Activated CD8-positive, alpha-beta memory T cell treated with anti-CD3 and anti-CD28 coated beads, Interleukin-2, amount 50 U/mL, for 24 hours (primary cell): Measurements from ENCODE around the gene FAM234B.

Experiments used
- DNase-seq: peaks from one replicate; pipeline ENCODE4 v3.0.0-alpha.2; 2020; ENCODE audit errors: extremely low read depth

Gene FAM234B

GRCh38 chr12:13093191-13093847 is 49.1 kb downstream of the FAM234B start:
- DNase-seq: no peak

DNA sequence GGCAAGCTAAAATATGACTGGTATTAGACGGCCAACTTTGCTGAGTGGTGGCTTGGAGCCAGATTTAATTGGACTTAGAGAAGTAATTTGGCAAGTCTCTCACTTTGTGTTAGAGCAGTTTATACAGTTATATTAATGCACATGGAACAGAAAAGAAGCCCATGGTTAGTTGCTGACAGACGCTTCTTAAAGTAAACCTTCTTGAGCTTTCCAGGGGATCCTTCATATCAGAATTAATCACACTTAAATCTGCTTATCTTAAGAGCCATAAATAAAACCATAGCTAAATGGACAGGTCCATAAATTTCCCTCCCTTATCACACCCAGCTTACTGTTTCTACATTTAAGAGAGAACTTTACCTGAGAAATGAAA is 49.7 kb downstream of the FAM234B start:
- no peak for DNase-seq

DNA sequence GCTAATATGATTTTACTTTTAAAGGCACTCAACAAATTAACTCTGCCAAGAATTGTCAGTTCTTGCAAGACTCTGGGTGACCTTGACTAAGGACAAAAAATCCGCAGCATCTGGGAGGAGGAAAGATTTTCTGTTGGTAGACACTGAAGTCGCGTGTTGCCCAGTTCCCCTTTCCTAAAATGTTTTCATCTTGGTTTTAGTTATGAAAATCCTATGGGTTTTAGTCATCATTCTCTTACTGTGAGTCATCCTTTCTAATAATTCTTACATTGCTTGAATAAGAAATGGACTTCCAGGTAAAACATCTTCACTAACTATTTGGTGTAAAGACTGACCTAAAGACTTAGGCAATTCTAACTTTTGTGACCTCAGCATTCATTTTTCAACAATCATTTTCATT is 50.2 kb downstream of the FAM234B start:
- no peak for DNase-seq

- no peak for DNase-seq
These were observed 51.2 kb downstream of the FAM234B start for GRCh38 chr12:13095266-13095995.

- DNase-seq: no peak
These were observed 53.4 kb downstream of the FAM234B start for GRCh38 chr12:13097491-13098011.

- DNase-seq: no peak
These were observed 55.1 kb downstream of the FAM234B start for GRCh38 chr12:13099066-13099843.

- no peak for DNase-seq
These were observed 55.8 kb downstream of the FAM234B start for GRCh38 chr12:13099844-13100604.

GRCh38 chr12:13100605-13100881 is 56.4 kb downstream of the FAM234B start:
- no peak for DNase-seq

DNA sequence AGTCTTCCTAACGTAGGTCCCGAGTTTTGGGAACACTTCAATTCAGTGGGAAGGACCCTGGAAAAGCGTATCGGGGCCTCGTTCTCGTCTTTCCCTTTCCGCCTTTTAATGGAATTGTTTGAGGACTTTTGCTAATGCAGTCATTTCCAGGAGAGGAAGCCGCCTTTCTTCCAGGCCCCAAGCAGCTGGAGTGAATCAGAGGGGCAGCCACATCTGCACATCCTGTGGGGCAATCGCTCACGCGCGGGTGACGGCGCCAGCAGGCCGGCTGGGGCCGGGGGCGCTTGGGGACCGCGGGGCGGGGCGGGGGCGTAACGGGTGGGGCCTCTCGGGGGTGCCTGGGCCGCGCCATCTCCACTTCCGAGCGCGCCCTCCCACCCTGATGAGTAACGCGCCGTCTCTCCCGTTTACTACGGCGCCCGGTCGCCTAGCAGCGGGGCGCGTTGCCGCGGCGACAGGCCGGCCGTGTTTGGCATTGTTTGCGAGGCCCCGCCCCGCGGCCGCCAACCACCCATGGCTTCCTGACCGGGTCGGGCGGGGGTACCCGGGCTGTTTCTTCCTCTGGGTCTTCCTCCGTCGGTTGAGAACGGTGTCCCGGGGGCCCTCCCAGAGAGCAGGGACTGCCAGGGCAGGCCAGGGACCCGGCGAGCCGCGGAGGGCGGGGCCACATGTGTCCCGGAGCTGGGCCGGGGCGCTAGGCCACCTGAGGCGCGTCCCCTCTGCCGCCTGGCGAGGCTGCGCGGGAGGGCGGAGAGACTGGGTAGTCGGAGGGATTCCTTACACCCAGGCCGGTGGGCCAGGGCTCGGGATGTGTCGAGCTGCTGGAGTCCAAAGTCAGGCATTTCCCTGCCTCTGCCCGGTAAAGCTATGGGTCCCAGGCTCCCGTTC is 56.9 kb downstream of the FAM234B start:
- DNase-seq: peak; percentile 61

DNA sequence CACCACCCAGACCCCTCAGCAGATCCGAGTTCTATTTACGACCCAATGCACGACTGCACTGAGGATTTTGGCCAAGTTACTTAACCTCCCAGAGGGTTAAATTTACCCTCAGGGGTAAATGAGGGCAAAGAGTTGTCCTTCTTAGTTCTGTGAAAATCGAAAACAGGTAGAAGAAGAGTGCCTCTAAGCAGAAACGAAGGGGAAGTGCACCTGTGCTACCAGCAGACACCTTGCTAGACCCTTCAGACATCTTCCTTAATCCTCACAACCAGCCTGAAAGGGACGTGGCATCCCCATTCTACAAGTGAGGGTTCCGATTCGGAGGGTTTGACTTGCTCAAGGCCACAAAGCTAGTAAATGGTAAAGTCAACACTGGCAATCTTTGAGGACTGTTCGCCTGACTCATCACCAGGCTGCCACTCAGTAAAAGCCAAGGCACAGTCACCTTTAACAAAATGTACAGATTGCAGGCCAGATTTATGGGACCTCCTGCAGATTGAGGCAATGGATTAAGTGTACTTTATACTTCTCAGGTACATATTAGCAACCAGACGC is 57.7 kb downstream of the FAM234B start:
- DNase-seq: no peak

GRCh38 chr12:13102461-13103195 is 58.4 kb downstream of the FAM234B start:
- no peak for DNase-seq

GRCh38 chr12:13103391-13104033 is 59.3 kb downstream of the FAM234B start, which contains the start of gene GSG1:
Gene GSG1, minus strand, starts transcription at chr12:13103667. Its CDS starts 155 bp downstream, at chr12:13103512.
- DNase-seq: no peak

DNA sequence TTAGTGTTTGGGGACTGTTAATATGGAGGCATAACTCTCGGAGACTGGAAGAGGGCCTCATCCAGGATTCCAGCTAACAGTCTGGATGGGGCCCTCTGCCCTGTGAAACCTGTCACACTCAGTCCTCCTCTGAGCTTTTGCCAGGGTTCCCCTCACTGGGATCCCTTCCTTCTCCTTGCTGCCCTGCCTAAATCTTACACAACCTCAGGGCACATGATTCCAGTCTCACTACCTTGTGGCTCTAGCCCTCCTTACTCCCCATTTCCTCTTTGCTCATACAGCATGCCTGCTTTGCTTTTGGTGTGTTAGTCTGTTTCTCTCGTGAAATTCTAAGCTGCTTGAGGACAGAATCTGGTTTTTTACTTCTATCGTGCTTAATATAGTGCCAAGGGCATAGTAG is 60.2 kb downstream of the FAM234B start:
- DNase-seq: no peak

- DNase-seq: no peak
These were observed 61.6 kb downstream of the FAM234B start for GRCh38 chr12:13105781-13106180.

- no peak for DNase-seq
These were observed 62.5 kb downstream of the FAM234B start for GRCh38 chr12:13106666-13107065.

GRCh38 chr12:13112968-13113367 is 68.8 kb downstream of the FAM234B start:
- no peak for DNase-seq

- no peak for DNase-seq
These were observed 70.3 kb downstream of the FAM234B start for GRCh38 chr12:13114251-13115052.

DNA sequence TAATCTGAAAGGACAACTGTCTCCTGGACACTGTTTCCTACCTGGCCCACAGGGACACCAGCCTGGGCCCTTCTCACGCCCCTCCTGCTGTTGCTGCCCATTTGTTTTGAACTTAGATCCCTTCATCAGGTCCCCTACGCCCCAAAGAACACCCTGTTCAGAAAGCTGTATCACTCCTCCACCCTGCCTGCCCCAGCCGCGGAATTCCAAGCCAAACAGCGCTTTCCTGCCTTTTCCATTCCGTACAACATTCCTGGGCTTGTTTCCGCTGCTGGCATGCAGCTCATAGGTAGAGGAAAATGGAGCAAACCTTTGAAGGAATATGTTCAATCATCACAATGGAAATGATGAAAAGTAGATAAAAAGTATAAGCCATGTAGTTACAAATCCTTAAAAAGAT is 72.1 kb downstream of the FAM234B start:
- no peak for DNase-seq

DNA sequence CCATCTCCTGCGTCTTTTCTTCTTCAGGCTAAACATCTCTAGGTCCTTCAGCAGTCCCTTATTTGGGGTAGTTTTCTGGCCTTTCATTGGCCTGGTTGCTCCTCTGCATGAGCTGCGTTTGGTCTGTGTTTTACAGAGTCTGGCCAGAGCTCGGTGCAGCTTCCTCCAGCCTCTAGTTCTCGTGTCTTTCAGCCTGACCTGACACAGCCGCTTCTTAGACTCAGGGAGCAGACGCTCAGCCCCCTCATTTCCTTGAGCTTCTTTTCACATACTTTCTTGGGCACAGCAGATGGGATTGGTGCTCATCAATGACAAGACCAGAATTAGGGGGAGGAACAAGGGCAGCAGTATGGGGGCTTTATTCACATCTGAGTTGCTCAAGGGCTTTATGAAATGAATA is 72.8 kb downstream of the FAM234B start:
- no peak for DNase-seq
